Type B pancreatic cell (in vitro differentiated cells): ENCODE results near the gene TTC33. TPM values are rescaled to one million over a fixed set of nuclear protein-coding genes. Genes with fewer than 3 reads are reported as not detected.
"Not testable (repeated sequence)": the region's sequence is repeated elsewhere in the genome, so short reads cannot be mapped to it uniquely, and the experiment has no call there.

Experiments used
- DNase-seq: peaks from one replicate; pipeline ENCODE4 v3.0.0; 2021; ENCODE audit warnings: mixed read lengths; ENCODE audit not compliant: unreplicated experiment; ENCODE audit errors: extremely low spot score
- H3K27ac Mint-ChIP-seq: 2 replicates; pipeline ENCODE4 v1.8.0; 2021; ENCODE audit warnings: mild to moderate bottlenecking, mixed read lengths
- H3K27me3 Mint-ChIP-seq: 2 replicates; pipeline ENCODE4 v1.8.0; 2021; ENCODE audit warnings: mixed read lengths
- H3K36me3 Mint-ChIP-seq: 2 replicates; pipeline ENCODE4 v1.8.0; 2021; ENCODE audit warnings: mixed read lengths
- H3K4me1 Mint-ChIP-seq: one replicate; pipeline ENCODE4 v1.8.0; 2021; ENCODE audit warnings: mixed read lengths; ENCODE audit not compliant: unreplicated experiment
- H3K4me3 Mint-ChIP-seq: 2 replicates; pipeline ENCODE4 v1.8.0; 2021; ENCODE audit warnings: mild to moderate bottlenecking, mixed read lengths
- H3K9me3 Mint-ChIP-seq: 2 replicates; pipeline ENCODE4 v1.8.0; 2021; ENCODE audit warnings: mixed read lengths
- total RNA-seq: library from RNA; stranded (reverse); gene quantifications from 2 replicates; pipeline ENCODE4 v1.2.1, GENCODE V29; 2021; ENCODE audit warnings: low replicate concordance
- TF ChIP-seq, protein P1 (sequence below): fragments of 200-600 bp; sonication (generic); conservative IDR thresholded peaks from 2 replicates; pipeline ENCODE4 v1.5.0; 2021; ENCODE audit warnings: antibody characterized with exemption, mild to moderate bottlenecking

The TTC33 gene
- total RNA-seq, 1 donor from 2014 or later, result 15.8 TPM

GRCh38 chr5:40790947-40791593 is 35.3 kb upstream of the TTC33 start:
- no peak for DNase-seq
- H3K27ac Mint-ChIP-seq, result no peak overlapping the region
- TF ChIP-seq, protein P1, sequence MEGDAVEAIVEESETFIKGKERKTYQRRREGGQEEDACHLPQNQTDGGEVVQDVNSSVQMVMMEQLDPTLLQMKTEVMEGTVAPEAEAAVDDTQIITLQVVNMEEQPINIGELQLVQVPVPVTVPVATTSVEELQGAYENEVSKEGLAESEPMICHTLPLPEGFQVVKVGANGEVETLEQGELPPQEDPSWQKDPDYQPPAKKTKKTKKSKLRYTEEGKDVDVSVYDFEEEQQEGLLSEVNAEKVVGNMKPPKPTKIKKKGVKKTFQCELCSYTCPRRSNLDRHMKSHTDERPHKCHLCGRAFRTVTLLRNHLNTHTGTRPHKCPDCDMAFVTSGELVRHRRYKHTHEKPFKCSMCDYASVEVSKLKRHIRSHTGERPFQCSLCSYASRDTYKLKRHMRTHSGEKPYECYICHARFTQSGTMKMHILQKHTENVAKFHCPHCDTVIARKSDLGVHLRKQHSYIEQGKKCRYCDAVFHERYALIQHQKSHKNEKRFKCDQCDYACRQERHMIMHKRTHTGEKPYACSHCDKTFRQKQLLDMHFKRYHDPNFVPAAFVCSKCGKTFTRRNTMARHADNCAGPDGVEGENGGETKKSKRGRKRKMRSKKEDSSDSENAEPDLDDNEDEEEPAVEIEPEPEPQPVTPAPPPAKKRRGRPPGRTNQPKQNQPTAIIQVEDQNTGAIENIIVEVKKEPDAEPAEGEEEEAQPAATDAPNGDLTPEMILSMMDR, result no peak
- no peak overlapping the region for H3K4me3 Mint-ChIP-seq
- no peaks in the 10 kb centered on the region for H3K9me3 Mint-ChIP-seq
- peaks cover 29% of the 10 kb centered on the region for H3K36me3 Mint-ChIP-seq
- H3K4me1 Mint-ChIP-seq, result peaks cover 12% of the 10 kb centered on the region
- no peaks in the 10 kb centered on the region for H3K27me3 Mint-ChIP-seq

GRCh38 chr5:40788941-40789340 is 33.2 kb upstream of the TTC33 start:
- not testable (repeated sequence) for DNase-seq, H3K27ac Mint-ChIP-seq, H3K9me3 Mint-ChIP-seq, H3K27me3 Mint-ChIP-seq, H3K4me3 Mint-ChIP-seq
- Mint-ChIP-seq H3K36me3 (peaks cover 19% of the 10 kb centered on the region), H3K4me1 (peaks cover 13% of the 10 kb centered on the region)

DNA sequence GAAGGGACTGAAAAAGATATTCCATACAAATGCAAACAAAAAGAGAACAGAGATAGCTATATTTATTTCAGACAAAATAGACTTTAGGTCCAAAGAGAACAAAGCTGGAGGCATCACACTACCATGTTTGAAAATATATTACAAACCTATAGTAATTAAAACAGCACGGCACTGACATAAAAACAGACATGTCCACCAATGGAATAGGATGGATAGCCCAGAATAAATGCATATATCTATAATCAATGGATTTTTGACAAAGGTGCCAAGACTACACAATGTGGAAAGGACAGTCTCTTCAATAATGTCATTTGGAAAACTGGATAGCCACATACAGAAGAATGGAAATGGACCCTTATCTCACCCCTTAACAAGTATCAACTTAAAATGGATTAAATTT is 32.2 kb upstream of the TTC33 start:
- peaks cover 13% of the 10 kb centered on the region for H3K4me1 Mint-ChIP-seq
- no peaks in the 10 kb centered on the region for H3K9me3 Mint-ChIP-seq
- TF ChIP-seq, protein P1, result no peak
- no peak overlapping the region for H3K4me3 Mint-ChIP-seq
- DNase-seq, result no peak
- no peak overlapping the region for H3K27ac Mint-ChIP-seq
- peaks cover 19% of the 10 kb centered on the region for H3K36me3 Mint-ChIP-seq
- H3K27me3 Mint-ChIP-seq, result no peaks in the 10 kb centered on the region

- not testable (repeated sequence) for H3K27me3 Mint-ChIP-seq, H3K27ac Mint-ChIP-seq, H3K9me3 Mint-ChIP-seq, DNase-seq, H3K4me3 Mint-ChIP-seq
- H3K4me1 Mint-ChIP-seq, result peaks cover 16% of the 10 kb centered on the region
- H3K36me3 Mint-ChIP-seq, result peaks cover 19% of the 10 kb centered on the region
Observed at GRCh38 chr5:40786664-40787063, 30.9 kb upstream of the TTC33 start.

- peaks cover 19% of the 10 kb centered on the region for H3K36me3 Mint-ChIP-seq
- TF ChIP-seq, protein P1, result no peak
Observed at GRCh38 chr5:40784916-40785315, 29.2 kb upstream of the TTC33 start.

GRCh38 chr5:40784027-40784653 is 28.4 kb upstream of the TTC33 start:
- H3K4me3 Mint-ChIP-seq, result peak overlapping the region; percentile 61
- H3K27me3 Mint-ChIP-seq, result no peaks in the 10 kb centered on the region
- DNase-seq, result no peak
- peaks cover 19% of the 10 kb centered on the region for H3K36me3 Mint-ChIP-seq
- H3K27ac Mint-ChIP-seq, result no peak overlapping the region
- TF ChIP-seq, protein P1, result no peak
- peaks cover 9% of the 10 kb centered on the region for H3K4me1 Mint-ChIP-seq
- no peaks in the 10 kb centered on the region for H3K9me3 Mint-ChIP-seq

More at GRCh38 chr5:40784916-40785315, 29.2 kb upstream of the TTC33 start:
- no peaks in the 10 kb centered on the region for H3K9me3 Mint-ChIP-seq
- H3K4me1 Mint-ChIP-seq, result peaks cover 9% of the 10 kb centered on the region
- no peak for DNase-seq
- no peak overlapping the region for H3K4me3 Mint-ChIP-seq
- H3K27ac Mint-ChIP-seq, result no peak overlapping the region
- no peaks in the 10 kb centered on the region for H3K27me3 Mint-ChIP-seq
